ENCODE results near the gene ABCC6.
"Not testable (repeated sequence)": the region's sequence is repeated elsewhere in the genome, so short reads cannot be mapped to it uniquely, and the experiment has no call there.

ABCC6 gene

GRCh38 chr16:16223662-16224241 lies 458 bp upstream of the ABCC6 start:
- DNase-seq (ENCODE audit: low spot score): not testable (repeated sequence)

DNA sequence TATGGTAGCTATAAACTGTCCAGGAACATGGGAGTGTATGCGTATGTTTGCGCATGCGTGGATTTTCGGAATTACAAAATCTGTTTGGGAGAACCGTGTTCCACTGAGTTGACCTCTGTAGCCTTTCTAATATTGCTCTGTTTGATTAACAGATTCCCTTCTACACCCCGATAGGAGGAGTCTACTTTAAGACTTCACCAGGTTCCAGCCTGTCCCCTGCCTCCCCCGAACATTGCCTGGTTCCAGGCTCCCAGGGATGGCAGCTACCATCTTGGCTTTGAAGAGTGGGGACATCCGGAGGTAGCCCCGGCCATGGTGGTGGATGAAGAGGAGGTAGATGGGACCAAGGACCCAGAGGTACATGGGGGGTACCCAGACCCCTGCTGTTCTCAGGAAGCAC lies 1.9 kb downstream of the ABCC6 start:
- not testable (repeated sequence) for DNase-seq (ENCODE audit: low spot score)

- not testable (repeated sequence) for DNase-seq (ENCODE audit: low spot score)
Measured at GRCh38 chr16:16220449-16220848, 2.8 kb downstream of the ABCC6 start.

- not testable (repeated sequence) for DNase-seq (ENCODE audit: low spot score)
Measured at GRCh38 chr16:16218787-16219186, 4.5 kb downstream of the ABCC6 start.

DNA sequence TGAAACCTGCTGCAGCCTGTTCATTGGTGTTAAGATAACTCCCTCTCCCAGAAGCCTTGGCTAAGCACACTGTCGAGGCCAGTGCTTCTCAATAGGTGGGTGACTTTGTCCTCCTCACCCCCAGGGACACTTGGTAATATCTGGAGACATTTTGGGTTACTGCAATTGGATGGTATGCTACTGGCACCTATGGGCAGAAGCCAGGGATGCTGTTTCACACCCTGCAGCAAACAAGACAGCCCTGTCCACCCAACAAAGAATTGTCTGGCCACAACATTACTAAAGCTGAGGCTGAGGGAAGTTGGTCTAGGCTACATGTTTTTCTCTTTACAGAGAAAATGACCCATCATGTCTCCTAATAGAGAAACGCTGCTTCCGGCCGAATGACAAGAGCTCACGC lies 4.9 kb downstream of the ABCC6 start:
- DNase-seq (ENCODE audit: low spot score): not testable (repeated sequence)

DNA sequence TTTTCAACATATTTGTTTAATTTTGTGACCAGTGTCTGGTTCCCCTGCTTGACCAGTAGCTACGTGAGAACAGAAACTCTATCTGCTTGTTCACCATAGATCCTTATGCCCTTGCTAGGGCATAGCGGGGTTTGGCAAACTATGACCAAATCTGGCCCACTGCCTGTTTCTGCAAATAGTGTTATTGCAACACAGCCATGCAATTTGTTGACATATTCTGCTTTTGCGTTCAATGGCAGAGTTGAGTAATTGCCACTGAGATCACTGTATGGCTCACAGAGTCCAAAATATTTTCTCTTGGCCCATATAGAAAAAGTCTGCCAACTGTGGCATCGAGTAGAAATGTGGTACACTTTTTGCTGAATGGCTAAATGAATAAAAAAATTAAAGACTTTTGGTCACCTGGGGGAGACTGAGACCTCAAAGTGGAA lies 9.4 kb downstream of the ABCC6 start:
- DNase-seq (ENCODE audit: low spot score): not testable (repeated sequence)

DNA sequence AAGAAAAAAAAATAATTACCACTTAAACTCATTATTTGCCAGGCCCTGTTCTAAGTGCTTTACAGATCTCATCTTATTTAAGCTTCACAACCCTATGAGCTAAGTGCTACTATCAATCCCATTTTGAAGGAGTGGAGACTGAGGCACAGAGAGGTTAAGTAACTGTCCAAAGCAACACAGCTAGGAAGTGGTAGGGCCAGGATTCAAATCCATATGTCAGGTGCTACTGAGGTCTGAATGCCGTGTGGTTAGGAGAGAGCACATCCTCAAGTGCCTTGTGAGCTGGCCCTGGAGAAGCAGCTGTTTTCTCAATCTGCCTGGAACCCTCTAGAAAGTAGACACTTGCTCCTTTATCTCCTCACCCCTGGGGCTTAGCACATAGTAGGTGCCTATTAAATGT lies 11.9 kb downstream of the ABCC6 start:
- not testable (repeated sequence) for DNase-seq (ENCODE audit: low spot score)

- not testable (repeated sequence) for DNase-seq (ENCODE audit: low spot score)
Measured at GRCh38 chr16:16208461-16208860, 14.8 kb downstream of the ABCC6 start.

GRCh38 chr16:16207787-16208334 lies 15.4 kb downstream of the ABCC6 start:
- not testable (repeated sequence) for DNase-seq (ENCODE audit: low spot score)

- DNase-seq (ENCODE audit: low spot score): not testable (repeated sequence)
Measured at GRCh38 chr16:16207097-16207786, 16.1 kb downstream of the ABCC6 start.

DNA sequence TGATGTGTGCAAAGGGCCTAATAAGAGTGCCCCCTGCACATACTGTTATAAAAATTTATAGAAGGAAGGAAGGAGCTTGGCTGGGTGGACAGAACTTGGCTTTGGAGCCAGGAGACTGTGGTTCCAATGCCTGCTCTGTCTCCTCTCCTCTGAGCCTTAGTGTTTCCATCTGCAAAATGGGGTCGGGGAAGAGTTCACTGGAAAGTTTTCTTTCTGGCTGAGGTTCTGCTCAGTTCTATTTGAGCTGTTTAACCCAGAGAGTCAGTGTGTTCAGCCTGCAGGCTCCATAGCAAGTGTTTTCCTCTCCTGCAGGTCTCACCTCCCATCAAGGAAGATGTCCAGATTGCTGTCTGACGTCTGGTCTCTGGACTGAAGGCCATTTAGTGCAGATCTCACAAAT lies 17.4 kb downstream of the ABCC6 start:
- not testable (repeated sequence) for DNase-seq (ENCODE audit: low spot score)

- DNase-seq (ENCODE audit: low spot score): not testable (repeated sequence)
Measured at GRCh38 chr16:16204552-16204951, 18.7 kb downstream of the ABCC6 start.

DNA sequence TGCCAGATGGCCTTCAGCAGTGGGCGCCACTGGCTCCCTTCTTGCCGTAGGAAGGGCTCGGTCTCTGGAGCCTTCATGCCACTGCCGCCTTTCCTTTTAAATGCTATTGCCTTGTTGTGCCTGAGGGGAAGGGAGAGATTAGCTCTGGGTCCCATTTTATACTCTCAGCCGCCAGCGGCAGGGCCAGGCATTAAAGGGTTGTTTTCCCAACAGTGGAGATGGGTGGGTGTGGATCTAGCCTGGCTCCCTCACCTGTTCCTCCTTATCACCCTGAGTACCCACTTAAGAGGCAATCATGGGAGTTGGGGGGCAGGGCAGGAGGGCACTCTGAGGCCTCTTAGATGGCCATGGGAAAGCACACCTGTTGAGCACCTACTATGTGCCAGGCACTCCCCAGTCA lies 19.8 kb downstream of the ABCC6 start:
- not testable (repeated sequence) for DNase-seq (ENCODE audit: low spot score)

DNA sequence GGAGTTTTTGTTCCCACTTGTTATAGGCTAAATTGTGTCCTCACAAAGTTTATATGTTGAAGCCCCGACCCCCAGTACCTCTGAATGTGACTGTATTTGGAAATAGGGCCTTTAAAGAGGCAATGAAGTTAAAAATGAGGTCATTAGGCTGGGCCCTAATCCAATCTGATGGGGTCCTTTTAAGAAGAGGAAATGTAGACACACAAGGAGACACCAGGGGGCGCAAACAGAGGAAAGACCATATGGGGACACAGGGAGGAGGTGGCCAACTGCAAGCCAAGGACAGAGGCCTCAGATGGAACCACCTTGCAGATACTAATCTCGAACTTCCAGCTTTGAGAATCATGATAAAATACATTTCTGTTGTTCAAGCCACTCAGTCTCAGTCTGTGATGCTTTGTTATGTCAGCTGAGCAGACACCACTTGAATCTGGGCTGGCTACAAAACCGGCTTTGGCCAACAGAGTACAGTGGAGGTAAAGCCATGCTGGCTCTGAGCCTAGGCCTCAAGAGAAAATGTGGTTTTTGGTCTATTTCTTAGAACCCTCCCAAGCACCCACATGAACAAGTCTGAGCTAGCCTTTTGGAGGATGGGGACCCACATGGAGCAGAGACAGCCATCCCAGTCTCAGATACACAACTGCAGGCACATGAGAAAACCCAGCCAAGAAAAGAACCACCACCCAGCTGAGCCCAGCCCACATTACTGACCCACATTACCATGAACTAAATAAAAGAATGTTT lies 20.7 kb downstream of the ABCC6 start:
- DNase-seq (ENCODE audit: low spot score): not testable (repeated sequence)

DNA sequence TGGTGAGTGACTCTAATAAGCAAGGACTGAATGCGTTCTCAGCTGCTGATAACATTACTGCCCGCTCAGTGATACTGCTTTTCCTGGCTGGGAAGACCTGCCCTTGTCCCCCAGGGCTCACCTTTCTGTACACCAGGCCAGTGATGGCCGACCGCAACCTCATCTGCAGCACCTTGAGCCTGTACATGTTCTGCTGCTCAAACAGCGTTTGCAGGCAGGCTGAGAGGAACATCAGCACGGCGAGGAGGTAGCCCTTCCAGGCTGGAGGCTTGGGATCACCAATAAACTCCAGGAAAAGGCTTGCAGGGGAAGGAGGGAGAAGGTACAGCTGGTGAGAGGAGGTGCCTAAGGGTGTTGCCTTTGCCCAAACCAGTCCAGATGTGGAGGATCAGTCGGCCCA lies 21.4 kb downstream of the ABCC6 start:
- DNase-seq (ENCODE audit: low spot score): not testable (repeated sequence)

DNA sequence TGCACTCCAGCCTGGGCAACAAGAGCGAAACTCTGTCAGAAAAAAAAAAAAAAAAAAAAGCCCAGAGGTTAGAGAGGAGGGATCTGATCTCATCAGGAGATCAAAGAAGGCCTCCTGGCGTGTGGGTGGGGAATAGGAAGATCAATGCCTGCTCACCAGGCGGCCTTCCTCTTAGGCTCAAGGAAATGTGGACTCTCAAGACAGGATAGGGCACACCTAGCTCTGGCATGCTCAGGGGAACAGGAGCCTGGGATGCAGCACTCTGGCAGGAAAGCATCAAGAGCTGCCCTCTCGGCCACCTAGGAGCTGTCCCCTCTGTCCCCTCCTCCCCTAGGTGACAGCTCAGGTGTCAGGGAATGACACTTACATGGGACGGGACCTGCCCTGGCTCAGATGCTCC lies 22.9 kb downstream of the ABCC6 start:
- not testable (repeated sequence) for DNase-seq (ENCODE audit: low spot score)

- DNase-seq (ENCODE audit: low spot score): not testable (repeated sequence)
Measured at GRCh38 chr16:16199428-16199827, 23.9 kb downstream of the ABCC6 start.

DNA sequence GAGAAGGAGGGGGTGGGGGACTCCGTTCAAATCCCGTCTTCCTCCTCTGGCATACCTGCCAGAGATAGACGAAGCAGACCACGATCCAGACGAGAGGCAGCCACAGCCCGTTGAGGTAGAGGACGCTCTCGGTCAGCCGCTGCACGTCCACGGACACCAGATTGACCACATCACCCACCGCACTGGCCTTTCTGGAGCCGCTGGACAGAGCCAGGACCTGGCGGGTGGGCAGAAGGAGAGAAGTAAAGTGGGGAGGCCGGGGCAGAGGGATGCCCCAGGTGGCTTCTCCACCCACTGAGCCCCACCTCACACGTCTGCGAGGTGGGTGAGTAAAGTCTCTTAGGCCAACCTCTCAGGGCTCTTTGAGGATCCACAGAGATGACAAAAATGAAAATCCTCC lies 25.3 kb downstream of the ABCC6 start:
- DNase-seq (ENCODE audit: low spot score): no peak

DNA sequence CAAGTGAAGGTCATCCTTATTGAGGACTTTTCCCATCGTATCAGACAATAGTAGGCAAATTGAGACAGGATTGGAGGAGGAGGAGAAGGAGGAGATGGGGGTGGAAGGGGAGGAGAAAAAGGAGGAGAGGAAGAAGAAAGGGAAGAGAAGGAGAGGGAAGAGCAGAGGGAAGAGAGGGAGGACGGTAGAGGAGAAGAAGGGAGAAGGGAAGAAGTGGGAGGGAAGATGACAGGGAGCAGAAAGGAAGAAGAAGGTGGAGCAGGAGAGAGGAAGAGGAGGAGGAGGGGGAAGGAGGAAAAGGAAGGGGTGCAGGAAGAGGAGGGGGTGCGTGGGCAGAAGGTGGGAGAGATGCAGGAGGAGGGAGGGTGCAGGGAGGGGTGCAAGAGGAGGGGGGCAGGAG lies 26.0 kb downstream of the ABCC6 start:
- DNase-seq (ENCODE audit: low spot score): no peak

- DNase-seq (ENCODE audit: low spot score): no peak
Measured at GRCh38 chr16:16196099-16196498, 27.2 kb downstream of the ABCC6 start.

- DNase-seq (ENCODE audit: low spot score): no peak
Measured at GRCh38 chr16:16191493-16192167, 31.7 kb downstream of the ABCC6 start.

GRCh38 chr16:16190966-16191365 lies 32.3 kb downstream of the ABCC6 start:
- DNase-seq (ENCODE audit: low spot score): not testable (repeated sequence)
